Germinal center (tissue), 1 donor: ENCODE measurements around the gene STX16.
"Not testable (repeated sequence)": the region's sequence is repeated elsewhere in the genome, so short reads cannot be mapped to it uniquely, and the experiment has no call there.

ENCODE experiments used
- DNase-seq: peaks from one replicate; pipeline ENCODE4 v3.0.0; 2012; ENCODE audit warnings: mixed read lengths, low spot score

Gene STX16

GRCh38 chr20:58726156-58726555 is 75.1 kb downstream of the STX16 start:
- not testable (repeated sequence) for DNase-seq
